Kidney epithelial cell (primary cell): ENCODE measurements around the gene LRRC47. TPM values are rescaled to one million over a fixed set of nuclear protein-coding genes. Genes with fewer than 3 reads are reported as not detected.

Experiments
- DNase-seq: peaks from one replicate; pipeline ENCODE4 v3.0.0-alpha.2; 2010; ENCODE audit warnings: low read depth
- H3K27me3 ChIP-seq: 2 replicates; pipeline ENCODE4 v1.6.0; 2011; ENCODE audit warnings: low read length; ENCODE audit not compliant: control insufficient read depth, insufficient read depth
- H3K36me3 ChIP-seq: 2 replicates; pipeline ENCODE4 v1.5.1; 2011; ENCODE audit warnings: low read length; ENCODE audit not compliant: control insufficient read depth, insufficient read depth
- H3K4me3 ChIP-seq: 2 replicates; pipeline ENCODE4 v1.5.1; 2011; ENCODE audit warnings: low read depth, mild to moderate bottlenecking, control low read depth, low read length
- CTCF ChIP-seq: IDR thresholded peaks from 2 replicates; pipeline ENCODE4 v1.5.1; 2011; ENCODE audit warnings: mild to moderate bottlenecking, moderate library complexity, low read length, control low read depth, inconsistent platforms; ENCODE audit not compliant: insufficient read depth, poor library complexity, severe bottlenecking
- total RNA-seq: library from RNA; depleted of rRNA; stranded (reverse); fragments of >200 nt; gene quantifications from 2 replicates; pipeline ENCODE4 v1.2.3, GENCODE V29; 2015

The LRRC47 gene
- 49.5 and 55.9 TPM in 2 replicates for total RNA-seq

- DNase-seq = peak; percentile 41
- H3K4me3 ChIP-seq = peak within 1 kb of the TSS; percentile 86
- no peak for TF ChIP-seq CTCF
These were observed at the start of gene LRRC47 for GRCh38 chr1:3796215-3797061. TSS of gene LRRC47 (minus strand) at chr1:3796498. CDS start at chr1:3796476, 22 bp downstream.

GRCh38 chr1:3842912-3843311 is 46.6 kb upstream of the LRRC47 start:
- no peak for DNase-seq
- Histone ChIP-seq H3K36me3 (no peaks in the 10 kb centered on the region), H3K27me3 (no peaks in the 10 kb centered on the region), H3K4me3 (no peak overlapping the region)
- no peak for TF ChIP-seq CTCF

More at GRCh38 chr1:3796215-3797061, at the start of gene LRRC47:
- Histone ChIP-seq H3K36me3 (no peaks in the 10 kb centered on the region), H3K27me3 (peaks cover 2% of the 10 kb centered on the region)

- TF ChIP-seq CTCF = no peak
- H3K27me3 ChIP-seq = no peaks in the 10 kb centered on the region
- DNase-seq = no peak
- H3K4me3 ChIP-seq = no peak overlapping the region
- no peaks in the 10 kb centered on the region for H3K36me3 ChIP-seq
These were observed 45.2 kb upstream of the LRRC47 start for GRCh38 chr1:3841491-3841890.

GRCh38 chr1:3838788-3839187 is 42.5 kb upstream of the LRRC47 start:
- H3K27me3 ChIP-seq = no peaks in the 10 kb centered on the region
- H3K36me3 ChIP-seq = no peaks in the 10 kb centered on the region
- H3K4me3 ChIP-seq = no peak overlapping the region
- no peak for DNase-seq
- TF ChIP-seq CTCF = no peak

- Histone ChIP-seq H3K27me3 (no peaks in the 10 kb centered on the region), H3K36me3 (no peaks in the 10 kb centered on the region), H3K4me3 (no peak overlapping the region)
- TF ChIP-seq CTCF = no peak
- DNase-seq = no peak
These were observed 41.4 kb upstream of the LRRC47 start for GRCh38 chr1:3837685-3838084.

GRCh38 chr1:3837200-3837599 is 40.9 kb upstream of the LRRC47 start:
- Histone ChIP-seq H3K4me3 (no peak overlapping the region), H3K27me3 (no peaks in the 10 kb centered on the region), H3K36me3 (no peaks in the 10 kb centered on the region)
- TF ChIP-seq CTCF = no peak
- no peak for DNase-seq
